Activated CD8-positive, alpha-beta memory T cell treated with anti-CD3 and anti-CD28 coated beads, Interleukin-2, amount 50 U/mL, for 4 hours (primary cell): ENCODE results near the gene PAF1.

Source experiments
- DNase-seq: peaks from one replicate; pipeline ENCODE4 v3.0.0-alpha.2; 2020

Gene PAF1

GRCh38 chr19:39416152-39417120, 25.5 kb upstream of the PAF1 start:
- DNase-seq = no peak

DNA sequence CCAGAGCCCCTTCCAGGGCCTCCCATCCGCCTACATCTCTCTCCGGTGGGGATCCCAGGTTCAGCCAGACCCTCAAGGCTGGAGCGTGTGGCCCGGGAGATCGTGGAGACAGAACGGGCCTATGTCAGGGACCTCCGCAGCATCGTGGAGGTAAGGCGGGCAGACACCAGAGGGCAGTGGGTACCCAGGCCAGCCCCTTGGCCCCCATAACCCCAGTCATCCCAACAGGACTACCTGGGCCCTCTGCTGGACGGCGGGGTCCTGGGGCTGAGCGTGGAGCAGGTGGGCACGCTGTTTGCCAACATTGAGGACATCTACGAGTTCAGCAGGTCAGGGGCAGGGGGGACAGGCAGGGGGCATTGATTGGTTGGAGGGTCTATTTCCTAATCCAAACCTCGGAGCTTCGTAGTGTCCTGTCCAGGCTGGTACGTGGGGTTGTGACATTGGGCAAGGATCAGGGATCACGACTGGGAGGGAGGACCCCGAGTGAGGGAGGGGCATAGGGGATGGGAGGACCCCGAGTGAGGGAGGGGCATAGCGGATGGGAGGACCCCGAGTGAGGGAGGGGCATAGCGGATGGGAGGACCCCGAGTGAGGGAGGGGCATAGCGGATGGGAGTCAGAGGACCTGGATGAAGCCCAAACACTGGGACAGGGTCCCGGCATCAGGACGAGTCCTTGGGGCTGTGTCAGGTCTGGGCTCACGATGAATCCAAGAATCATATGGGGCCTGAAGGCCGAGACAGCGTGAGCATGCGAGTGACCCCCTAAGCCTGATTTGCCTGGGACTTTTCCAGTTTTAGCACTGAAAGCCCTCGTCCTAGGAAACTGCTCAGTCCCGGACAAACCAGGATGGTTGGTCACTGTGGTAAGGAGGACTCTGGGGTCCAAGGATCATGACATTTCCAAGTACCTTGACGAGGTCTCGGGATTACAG, 24.5 kb upstream of the PAF1 start:
- DNase-seq = no peak

DNA sequence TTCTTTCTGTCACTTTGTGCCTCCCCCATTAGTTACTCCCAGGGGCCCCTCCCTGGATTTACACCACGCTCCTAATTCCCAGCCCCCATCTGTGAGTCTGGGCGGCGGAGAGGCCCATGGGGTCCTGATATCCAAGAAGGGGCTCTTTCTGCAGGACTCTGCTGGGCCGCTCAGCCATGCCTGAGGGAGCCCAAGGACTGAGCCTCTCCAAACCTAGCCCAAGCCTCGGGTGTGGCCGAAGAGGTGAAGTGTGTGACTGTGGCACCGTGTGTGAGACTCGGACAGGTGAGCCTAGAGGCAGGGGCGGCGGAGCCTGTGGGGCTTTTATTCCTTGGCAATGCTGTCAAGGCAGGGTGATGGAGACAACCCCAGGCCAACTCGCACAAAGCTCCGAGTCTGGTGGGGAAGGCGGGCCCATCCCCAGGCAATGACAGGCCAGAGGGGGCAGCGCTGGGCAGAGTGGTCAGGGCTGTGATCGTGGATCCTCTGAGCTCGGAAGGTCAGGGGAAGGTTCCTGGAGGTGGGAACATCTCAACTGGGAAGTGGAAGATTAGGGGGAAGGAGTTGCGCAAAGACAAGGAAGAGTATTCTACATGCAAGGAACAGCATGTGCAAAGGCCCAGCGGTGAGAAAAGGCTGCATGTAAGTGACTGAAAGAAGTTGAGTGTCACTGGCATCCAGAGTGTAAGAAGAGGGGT, 23.2 kb upstream of the PAF1 start:
- DNase-seq = no peak

DNA sequence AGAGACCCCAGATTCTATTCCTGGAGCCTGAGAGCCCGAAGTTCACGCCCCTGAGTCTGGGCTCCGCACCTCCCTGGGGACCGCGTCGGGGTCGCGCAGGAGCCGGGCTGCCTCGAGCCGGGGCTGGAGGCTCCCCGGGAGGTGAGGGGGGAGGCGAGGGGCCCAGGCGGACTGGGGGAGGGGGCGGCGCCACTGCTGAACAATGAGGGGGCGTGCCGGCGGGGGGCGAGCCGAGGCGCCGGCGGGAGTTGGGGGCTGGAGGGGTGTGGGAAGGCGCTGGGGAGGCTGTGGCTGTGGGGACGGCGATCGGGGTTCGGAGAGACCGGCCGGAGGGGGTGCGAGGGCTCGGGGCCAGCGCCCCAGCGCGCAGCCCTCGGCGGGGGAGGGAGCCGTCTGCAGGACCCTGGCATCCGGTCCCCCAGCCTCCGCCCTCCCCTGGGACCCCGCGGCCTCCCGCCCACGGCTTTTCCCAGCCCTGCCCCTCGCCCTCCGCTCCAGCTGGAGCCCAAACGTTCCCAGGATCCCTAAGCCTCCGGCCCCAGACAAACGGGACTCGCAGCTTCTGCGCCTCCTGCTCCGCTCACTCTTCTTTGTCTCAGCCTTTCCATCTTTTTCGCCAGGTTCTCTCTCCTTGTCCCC, 22.5 kb upstream of the PAF1 start:
- DNase-seq = peak; percentile 48

DNA sequence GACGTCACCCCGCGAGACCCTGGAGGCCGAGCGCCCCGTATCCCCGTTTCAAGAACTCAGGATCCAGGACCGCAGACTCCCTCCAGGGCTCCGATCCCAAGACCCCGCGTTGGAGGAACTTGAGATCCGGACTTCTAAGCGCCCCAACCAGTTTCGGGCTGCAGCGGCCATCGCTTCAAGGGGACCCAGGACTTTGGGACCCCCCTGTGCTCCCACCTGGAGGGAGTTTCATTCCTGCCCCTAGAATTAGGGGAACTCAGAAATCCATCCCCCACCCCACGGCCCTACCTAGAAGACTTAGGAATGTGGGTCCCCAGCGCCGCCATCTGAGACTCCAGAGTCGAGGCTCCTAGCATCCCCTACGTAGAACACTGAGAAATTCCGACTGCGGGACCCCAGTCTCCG, 22.0 kb upstream of the PAF1 start:
- no peak for DNase-seq

GRCh38 chr19:39412100-39412866, 21.4 kb upstream of the PAF1 start, which contains the start of gene PLEKHG2:
PLEKHG2 (plus strand) TSS chr19:39412669; CDS start chr19:39414087, 1,418 bp downstream.
- peak; percentile 95 for DNase-seq

DNA sequence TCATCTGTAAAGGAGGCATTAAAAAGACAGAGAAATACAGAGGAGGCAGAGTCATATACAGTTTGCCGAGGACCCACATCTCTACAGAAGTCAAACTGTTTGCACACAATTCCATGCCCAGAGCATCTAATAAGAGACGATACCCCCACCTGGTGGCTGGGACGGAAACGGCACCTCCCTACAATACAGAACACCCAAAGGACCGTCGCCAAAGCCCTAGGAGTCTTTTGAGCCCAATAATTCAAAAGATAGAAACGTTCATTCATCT, 20.9 kb upstream of the PAF1 start:
- peak; percentile 92 for DNase-seq

DNA sequence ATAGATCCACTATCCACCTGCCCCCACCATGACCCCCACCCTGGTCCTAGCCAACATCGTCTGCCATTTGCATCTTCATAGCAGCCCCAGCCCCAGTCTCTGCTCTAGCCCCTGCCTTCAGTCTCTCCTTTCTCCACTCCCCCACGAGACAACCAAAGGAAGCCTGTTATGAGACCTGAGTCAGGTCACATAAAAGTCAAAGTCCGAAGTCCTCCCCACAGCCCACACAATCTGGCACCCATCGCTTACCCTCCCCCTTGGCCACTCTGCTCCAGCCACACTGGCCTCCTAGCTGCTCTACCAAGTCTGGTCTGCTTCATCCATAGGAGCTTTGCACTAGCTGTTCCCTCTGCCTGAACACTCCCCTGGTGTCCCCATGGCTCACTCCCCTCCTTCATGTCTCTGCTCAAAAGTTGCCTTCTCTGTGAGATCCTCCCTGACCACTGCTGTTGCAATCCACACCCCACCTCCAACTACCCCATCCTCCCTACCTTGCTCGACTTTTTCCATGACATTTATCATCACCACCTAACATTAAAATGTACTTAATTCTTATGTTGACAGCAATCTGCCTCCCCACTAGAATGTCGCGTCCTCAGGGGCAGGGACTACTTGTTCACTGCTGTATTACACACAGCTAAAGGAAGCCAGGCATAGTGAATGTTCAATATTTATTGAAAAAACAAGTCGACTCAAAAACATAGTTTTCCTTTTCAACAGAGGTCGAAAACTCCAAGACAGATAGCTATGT, 20.4 kb upstream of the PAF1 start:
- DNase-seq = no peak

GRCh38 chr19:39410831-39411080, 19.9 kb upstream of the PAF1 start:
- DNase-seq = no peak

DNA sequence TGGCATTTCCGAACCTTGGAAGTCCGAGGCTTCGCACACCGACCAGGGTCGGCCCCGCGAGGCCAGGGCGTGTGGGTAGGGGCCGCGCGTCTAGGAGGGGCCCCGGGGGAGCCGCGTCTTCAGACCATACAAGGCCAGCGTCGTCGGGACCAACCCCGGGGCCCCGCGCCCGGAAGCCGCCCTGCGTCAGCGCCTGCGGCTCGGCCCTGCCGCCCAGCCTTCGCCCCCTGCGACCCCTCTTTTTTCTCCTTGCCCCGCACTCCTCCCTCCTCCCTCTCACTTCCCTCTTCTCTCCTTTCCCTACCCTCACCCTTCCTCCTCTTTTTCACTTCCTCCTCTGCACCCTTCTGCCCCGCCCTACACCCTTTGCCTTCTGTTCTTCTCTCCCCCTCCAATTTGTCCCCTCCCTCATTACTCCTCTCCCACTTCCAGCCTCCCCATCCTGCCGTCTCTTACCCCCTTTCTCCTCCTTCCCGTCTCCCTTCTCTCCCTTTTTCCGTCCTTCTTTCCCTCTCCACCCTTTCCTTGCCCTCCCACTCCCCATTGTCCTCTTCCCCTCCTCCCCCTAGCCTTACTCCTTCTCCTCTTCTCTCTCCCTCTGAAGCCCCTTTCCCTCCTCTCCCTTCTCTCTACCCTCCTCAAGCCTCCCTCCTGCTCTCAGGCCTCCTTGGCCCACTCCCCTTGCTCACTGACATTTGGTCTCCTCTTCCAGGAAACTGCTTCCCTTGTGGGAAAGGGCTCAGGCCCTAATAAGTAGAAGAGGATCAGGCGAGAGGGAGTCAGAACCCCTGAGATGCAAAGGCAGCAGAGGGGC, 19.3 kb upstream of the PAF1 start:
- peak; percentile 67 for DNase-seq

GRCh38 chr19:39409208-39410016, 18.5 kb upstream of the PAF1 start:
- peak; percentile 84 for DNase-seq

DNA sequence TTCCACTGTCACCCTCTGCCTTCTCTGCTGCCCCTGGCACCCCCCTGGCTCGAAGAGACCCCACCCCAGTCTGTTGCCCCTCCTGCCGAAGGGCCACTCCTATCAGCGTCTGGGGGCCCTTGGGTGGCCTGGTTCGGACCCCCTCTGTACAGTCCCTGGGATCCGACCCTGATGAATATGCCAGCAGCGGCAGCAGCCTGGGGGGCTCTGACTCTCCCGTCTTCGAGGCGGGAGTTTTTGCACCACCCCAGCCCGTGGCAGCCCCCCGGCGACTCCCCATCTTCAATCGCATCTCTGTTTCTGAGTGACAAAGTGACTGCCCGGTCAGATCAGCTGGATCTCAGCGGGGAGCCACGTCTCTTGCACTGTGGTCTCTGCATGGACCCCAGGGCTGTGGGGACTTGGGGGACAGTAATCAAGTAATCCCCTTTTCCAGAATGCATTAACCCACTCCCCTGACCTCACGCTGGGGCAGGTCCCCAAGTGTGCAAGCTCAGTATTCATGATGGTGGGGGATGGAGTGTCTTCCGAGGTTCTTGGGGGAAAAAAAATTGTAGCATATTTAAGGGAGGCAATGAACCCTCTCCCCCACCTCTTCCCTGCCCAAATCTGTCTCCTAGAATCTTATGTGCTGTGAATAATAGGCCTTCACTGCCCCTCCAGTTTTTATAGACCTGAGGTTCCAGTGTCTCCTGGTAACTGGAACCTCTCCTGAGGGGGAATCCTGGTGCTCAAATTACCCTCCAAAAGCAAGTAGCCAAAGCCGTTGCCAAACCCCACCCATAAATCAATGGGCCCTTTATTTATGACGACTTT, 17.7 kb upstream of the PAF1 start:
- no peak for DNase-seq

DNA sequence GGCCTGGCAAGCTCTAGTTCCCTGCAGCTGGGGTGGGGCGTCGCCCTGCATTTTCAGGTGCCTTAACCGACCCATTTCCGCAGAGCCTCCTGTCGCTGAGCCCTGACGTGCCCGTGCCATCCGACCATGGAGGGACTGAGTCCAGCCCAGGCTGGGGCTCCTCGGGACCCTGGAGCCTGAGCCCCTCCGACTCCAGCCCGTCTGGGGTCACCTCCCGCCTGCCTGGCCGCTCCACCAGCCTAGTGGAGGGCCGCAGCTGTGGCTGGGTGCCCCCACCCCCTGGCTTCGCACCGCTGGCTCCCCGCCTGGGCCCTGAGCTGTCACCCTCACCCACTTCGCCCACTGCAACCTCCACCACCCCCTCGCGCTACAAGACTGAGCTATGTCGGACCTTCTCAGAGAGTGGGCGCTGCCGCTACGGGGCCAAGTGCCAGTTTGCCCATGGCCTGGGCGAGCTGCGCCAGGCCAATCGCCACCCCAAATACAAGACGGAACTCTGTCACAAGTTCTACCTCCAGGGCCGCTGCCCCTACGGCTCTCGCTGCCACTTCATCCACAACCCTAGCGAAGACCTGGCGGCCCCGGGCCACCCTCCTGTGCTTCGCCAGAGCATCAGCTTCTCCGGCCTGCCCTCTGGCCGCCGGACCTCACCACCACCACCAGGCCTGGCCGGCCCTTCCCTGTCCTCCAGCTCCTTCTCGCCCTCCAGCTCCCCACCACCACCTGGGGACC, 16.9 kb upstream of the PAF1 start:
- peak; percentile 58 for DNase-seq

- DNase-seq = no peak
These were observed 16.4 kb upstream of the PAF1 start for GRCh38 chr19:39407410-39407659.

DNA sequence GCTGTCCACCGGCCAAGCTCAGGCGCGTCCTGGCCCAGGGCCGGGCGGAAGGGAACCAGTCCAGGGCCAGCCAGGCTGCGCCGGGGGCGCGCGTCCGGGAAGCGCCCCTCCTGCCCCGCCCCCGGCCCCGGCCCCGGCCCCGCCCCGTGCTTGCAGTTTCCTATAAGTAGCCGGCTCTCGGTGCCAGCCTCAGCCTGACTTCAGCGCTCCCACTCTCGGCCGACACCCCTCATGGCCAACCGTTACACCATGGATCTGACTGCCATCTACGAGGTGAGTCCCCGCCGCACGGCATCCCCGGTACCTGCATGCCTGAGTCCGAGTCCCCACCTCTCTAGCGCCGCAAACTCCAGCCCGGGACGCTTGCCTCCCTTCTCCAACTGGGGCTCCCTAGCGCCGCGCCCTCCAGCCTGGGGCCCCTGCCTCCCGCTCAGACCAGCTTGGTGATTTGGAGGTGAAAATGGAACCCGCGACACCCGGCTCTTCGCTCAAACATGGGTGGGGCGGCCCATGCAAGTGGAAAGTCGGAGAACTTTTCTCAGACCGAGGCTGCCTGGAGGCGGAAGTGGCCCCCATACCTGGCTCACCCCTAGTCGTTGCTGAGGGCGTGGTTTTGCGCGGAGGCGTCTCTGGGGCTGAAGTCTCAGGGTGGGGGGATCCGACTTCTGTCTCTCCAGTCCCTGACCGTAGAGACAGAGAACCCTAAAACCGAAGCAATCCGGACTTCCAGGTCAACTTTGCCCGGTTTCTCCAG, 15.9 kb upstream of the PAF1 start, which contains the start of gene ZFP36:
Gene ZFP36 (plus strand): TSS at position 192 of the 754 bp plus-strand sequence. CDS start 58 bp downstream, at position 250.
- DNase-seq = peak; percentile 87

DNA sequence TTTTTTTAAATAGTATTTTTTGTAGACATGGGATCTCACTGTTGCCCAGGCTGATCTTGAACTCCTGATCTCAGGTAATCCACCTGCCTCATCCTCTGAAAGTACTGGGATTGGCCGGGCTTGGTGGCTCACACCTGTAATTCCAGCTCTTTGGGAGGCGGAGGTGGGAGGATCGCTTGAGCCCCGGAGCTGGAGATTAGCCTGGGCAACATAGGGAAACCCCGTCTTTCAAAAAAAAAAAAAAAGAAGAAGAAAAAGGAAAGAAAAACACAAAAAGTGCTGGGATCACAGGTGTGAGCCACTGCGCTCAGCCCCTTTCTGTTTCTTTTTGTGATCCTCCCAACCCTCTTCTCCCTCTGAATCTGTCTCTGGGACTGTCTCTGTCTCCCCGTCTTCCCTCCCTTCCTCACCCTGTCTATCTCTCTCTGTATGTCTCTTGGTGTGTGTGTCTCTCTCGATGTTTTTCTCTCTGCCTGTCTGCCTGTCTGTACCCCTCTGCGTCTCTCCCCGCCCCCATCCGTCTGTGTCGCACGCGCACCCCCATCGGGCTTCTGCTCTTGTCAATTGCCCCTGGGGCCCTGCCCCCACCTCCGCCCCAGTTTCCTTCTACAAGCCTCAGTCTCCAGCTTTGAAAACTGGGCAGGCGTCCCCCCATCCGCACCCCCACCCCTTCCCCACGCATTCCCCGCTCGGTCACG, 15.2 kb upstream of the PAF1 start:
- DNase-seq = peak; percentile 93
